ACC112 (cell line): ENCODE measurements around the gene HMCES.
"Not testable (repeated sequence)": the region's sequence is repeated elsewhere in the genome, so short reads cannot be mapped to it uniquely, and the experiment has no call there.

Experiments
- H2AFZ ChIP-seq: fragments of 200-600 bp; sonication (generic); one replicate; pipeline ENCODE4 v1.6.0; 2017; ENCODE audit warnings: antibody characterized with exemption, low read length; ENCODE audit not compliant: unreplicated experiment
- H3K27ac ChIP-seq: fragments of 200-600 bp; sonication (generic); 2 replicates; pipeline ENCODE4 v1.5.1; 2014; ENCODE audit warnings: low read depth, mild to moderate bottlenecking, antibody characterized with exemption, low read length, moderate library complexity
- H3K27me3 ChIP-seq: fragments of 200-600 bp; sonication (generic); 2 replicates; pipeline ENCODE4 v1.6.1; 2014; ENCODE audit warnings: mild to moderate bottlenecking, antibody characterized with exemption, low read length, moderate library complexity, mixed read lengths; ENCODE audit not compliant: insufficient read depth
- H3K36me3 ChIP-seq: fragments of 200-600 bp; sonication (generic); 2 replicates; pipeline ENCODE4 v1.6.1; 2016; ENCODE audit warnings: mild to moderate bottlenecking, antibody characterized with exemption, low read length, moderate library complexity, mixed read lengths; ENCODE audit not compliant: insufficient read depth
- H3K4me1 ChIP-seq: fragments of 200-600 bp; sonication (generic); one replicate; pipeline ENCODE4 v1.6.1; 2016; ENCODE audit warnings: low read length, mixed read lengths; ENCODE audit not compliant: insufficient read depth, unreplicated experiment, control insufficient read depth
- H3K4me3 ChIP-seq: fragments of 200-600 bp; sonication (generic); 2 replicates; pipeline ENCODE4 v1.5.1; 2014; ENCODE audit warnings: mild to moderate bottlenecking, low read depth, low read length
- H3K79me2 ChIP-seq: fragments of 200-600 bp; sonication (generic); one replicate; pipeline ENCODE4 v1.6.0; 2016; ENCODE audit warnings: low read length; ENCODE audit not compliant: control insufficient read depth, unreplicated experiment, insufficient read depth

HMCES gene

GRCh38 chr3:129347458-129347845 lies 68.8 kb downstream of the HMCES start:
- Histone ChIP-seq H3K36me3 (no peaks in the 10 kb centered on the region), H3K27ac (no peak overlapping the region), H3K27me3 (no peaks in the 10 kb centered on the region), H3K79me2 (no peaks in the 10 kb centered on the region), H3K4me3 (no peak overlapping the region), H3K4me1 (peaks cover 7% of the 10 kb centered on the region), H2AFZ (no peak overlapping the region)

GRCh38 chr3:129348734-129349133 lies 70.1 kb downstream of the HMCES start:
- Histone ChIP-seq H3K4me3 (no peak overlapping the region), H2AFZ (no peak overlapping the region), H3K36me3 (no peaks in the 10 kb centered on the region), H3K27me3 (no peaks in the 10 kb centered on the region), H3K79me2 (no peaks in the 10 kb centered on the region), H3K27ac (no peak overlapping the region), H3K4me1 (peaks cover 7% of the 10 kb centered on the region)

DNA sequence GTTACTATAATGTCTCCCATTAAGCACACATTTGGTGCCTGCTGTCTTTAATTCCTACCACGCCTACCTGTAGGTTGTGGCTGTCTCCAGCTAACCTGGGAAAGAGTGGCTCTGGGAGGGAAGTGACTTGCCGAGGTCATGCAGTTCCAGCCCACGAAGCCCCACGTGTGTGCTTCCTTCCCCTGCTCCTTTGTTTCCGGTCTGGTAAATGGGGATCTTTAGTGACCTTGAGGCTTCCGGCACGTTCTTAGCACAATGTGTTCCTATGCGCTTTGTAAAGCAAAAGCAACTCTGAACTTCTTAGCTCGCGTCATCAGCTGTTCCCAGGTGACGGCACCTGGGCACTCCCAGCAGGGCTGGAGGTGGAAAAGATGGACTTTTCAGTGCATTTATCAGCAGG lies 70.5 kb downstream of the HMCES start:
- not testable (repeated sequence) for H3K27ac ChIP-seq, H3K36me3 ChIP-seq, H3K4me1 ChIP-seq, H3K27me3 ChIP-seq, H3K79me2 ChIP-seq, H3K4me3 ChIP-seq, H2AFZ ChIP-seq

- Histone ChIP-seq H3K4me3 (no peak overlapping the region), H3K27ac (no peak overlapping the region), H2AFZ (no peak overlapping the region), H3K27me3 (no peaks in the 10 kb centered on the region), H3K79me2 (no peaks in the 10 kb centered on the region), H3K36me3 (no peaks in the 10 kb centered on the region), H3K4me1 (peaks cover 7% of the 10 kb centered on the region)
Measured at GRCh38 chr3:129349791-129350190, 71.1 kb downstream of the HMCES start.

GRCh38 chr3:129352045-129352444 lies 73.4 kb downstream of the HMCES start:
- H3K4me3 ChIP-seq, result no peak overlapping the region
- H2AFZ ChIP-seq, result no peak overlapping the region
- H3K4me1 ChIP-seq, result peaks cover under 1% of the 10 kb centered on the region
- no peak overlapping the region for H3K27ac ChIP-seq
- no peaks in the 10 kb centered on the region for H3K27me3 ChIP-seq
- no peaks in the 10 kb centered on the region for H3K79me2 ChIP-seq
- H3K36me3 ChIP-seq, result no peaks in the 10 kb centered on the region

DNA sequence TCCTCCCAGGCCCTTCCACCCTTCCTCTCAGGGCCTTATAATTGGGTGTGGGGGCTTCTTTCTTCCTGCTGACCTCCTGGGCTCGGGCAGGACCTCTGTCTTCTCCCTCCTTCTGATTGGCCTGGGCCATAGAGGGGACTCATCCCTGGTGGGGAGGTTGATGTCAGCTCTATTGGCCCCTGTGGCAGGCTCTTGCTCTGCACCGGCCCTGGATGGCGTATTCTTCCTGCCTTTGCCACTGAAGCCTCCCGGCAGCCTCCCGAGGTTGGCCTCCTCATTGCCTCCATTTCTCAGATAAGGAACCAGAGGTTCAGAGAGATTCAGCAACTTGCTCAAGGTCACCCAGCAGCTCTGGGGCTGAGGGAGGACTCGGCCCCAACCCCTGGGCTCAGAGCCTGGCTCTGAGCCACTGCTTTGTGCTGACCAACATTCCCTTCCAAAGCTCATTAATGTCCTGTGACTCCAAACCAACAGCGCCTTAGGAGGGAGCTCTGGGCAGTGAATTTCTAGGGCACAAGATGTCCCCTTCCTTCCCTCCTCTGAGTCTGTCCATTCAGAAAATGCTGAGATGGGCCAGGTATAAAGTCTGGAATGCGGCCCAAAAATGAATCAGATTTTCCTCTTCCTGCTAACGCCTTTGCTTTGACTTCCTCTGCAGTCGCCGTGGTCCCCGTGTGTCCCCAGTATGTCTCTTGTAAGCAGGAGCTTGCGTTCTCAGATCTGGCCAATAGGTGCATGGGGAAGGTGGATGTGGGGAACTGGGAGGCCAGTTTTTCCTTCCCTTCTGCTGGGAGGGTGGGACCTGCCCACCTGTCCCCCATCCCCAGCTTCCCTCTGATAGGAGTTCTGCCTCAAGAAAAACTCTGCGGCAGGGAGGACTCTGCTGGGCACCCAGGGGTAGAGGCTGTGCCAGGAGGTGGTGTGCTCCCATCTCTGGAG lies 74.2 kb downstream of the HMCES start:
- no peaks in the 10 kb centered on the region for H3K27me3 ChIP-seq
- H3K4me1 ChIP-seq, result no peaks in the 10 kb centered on the region
- H3K27ac ChIP-seq, result no peak overlapping the region
- no peak overlapping the region for H3K4me3 ChIP-seq
- H2AFZ ChIP-seq, result no peak overlapping the region
- H3K79me2 ChIP-seq, result no peaks in the 10 kb centered on the region
- H3K36me3 ChIP-seq, result no peaks in the 10 kb centered on the region

GRCh38 chr3:129353589-129353941 lies 74.9 kb downstream of the HMCES start:
- no peak overlapping the region for H3K4me3 ChIP-seq
- H3K27ac ChIP-seq, result no peak overlapping the region
- no peaks in the 10 kb centered on the region for H3K4me1 ChIP-seq
- no peaks in the 10 kb centered on the region for H3K27me3 ChIP-seq
- H3K79me2 ChIP-seq, result no peaks in the 10 kb centered on the region
- H3K36me3 ChIP-seq, result no peaks in the 10 kb centered on the region
- no peak overlapping the region for H2AFZ ChIP-seq
